Left lung (tissue), 10 donors: ENCODE data around the gene PANX2. TPM values are rescaled to one million over a fixed set of nuclear protein-coding genes. Genes with fewer than 3 reads are reported as not detected.

Experiments used
- ATAC-seq: fragments of 200-7000 bp; cut with Tn5 transposase; one replicate; pipeline ENCODE4 v1.9.1; 2020; ENCODE audit warnings: moderate library complexity
- DNase-seq, 4 donors: peaks; one replicate each; pipeline ENCODE4 v3.0.0-alpha.2; 2013 to 2020
- H3K27ac ChIP-seq, 2 donors: fragments of 200-600 bp; sonication (generic) in 1 of 2; one replicate each; pipeline versions ENCODE4 v1.5.0 to v1.8.0; 2020 to 2021
- H3K27me3 ChIP-seq, 2 donors: fragments of 200-600 bp; sonication (generic) in 1 of 2; one replicate each; pipeline versions ENCODE4 v1.5.0 to v1.8.0; 2020 to 2021
- H3K36me3 ChIP-seq, 2 donors: fragments of 200-600 bp; sonication (generic) in 1 of 2; one replicate each; pipeline versions ENCODE4 v1.5.0 to v1.8.0; 2020 to 2021
- H3K4me1 ChIP-seq, 2 donors: fragments of 200-600 bp; one replicate each; pipeline ENCODE4 v1.8.0; 2021
- H3K4me3 ChIP-seq, 2 donors: fragments of 200-600 bp; sonication (generic) in 1 of 2; one replicate each; pipeline versions ENCODE4 v1.5.0 to v1.8.0; 2020 to 2021; ENCODE audit warnings: mild to moderate bottlenecking in 1 of 2
- H3K9me3 ChIP-seq, 2 donors: fragments of 200-600 bp; sonication (generic) in 1 of 2; one replicate each; pipeline versions ENCODE4 v1.5.0 to v1.8.0; 2020 to 2021
- intact Hi-C, 2 donors: fragments of 100-400 bp; cut with DNase I; formaldehyde crosslinking; loops; one replicate each; pipeline versions ENCODE4 v1.11.2 to v1.14.2; 2022
- polyA plus RNA-seq, 6 donors: library from polyadenylated mRNA; unstranded; fragments of 120-200 nt; gene quantifications; one replicate each; pipeline ENCODE4 v1.2.1, GENCODE V29; 2013; ENCODE audit not compliant: insufficient read length in 6 of 6
- total RNA-seq, 2 donors: library from RNA; stranded (reverse); fragmentation: NEBNext Ultra II Directional; extraction: Animal tissue kit (Norgen Biotek cat#: 25700); gene quantifications; one replicate each; pipeline ENCODE4 v1.2.1, GENCODE V29; 2021
- TF ChIP-seq, protein P1 (sequence below), 2 donors: fragments of 200-600 bp; sonication (generic) in 1 of 2; IDR thresholded peaks; one replicate each; pipeline versions ENCODE4 v1.5.0 to v1.8.0; 2021; ENCODE audit warnings: antibody characterized with exemption in 2 of 2
- donor health status: DM: no; HTN: yes; CAD: no.
- donor health status: DM: no; HTN: no; CAD: no.

Gene PANX2
- total and polyA plus RNA-seq, 8 donors, result 0.51 to 4.6 (median 0.65) TPM

DNA sequence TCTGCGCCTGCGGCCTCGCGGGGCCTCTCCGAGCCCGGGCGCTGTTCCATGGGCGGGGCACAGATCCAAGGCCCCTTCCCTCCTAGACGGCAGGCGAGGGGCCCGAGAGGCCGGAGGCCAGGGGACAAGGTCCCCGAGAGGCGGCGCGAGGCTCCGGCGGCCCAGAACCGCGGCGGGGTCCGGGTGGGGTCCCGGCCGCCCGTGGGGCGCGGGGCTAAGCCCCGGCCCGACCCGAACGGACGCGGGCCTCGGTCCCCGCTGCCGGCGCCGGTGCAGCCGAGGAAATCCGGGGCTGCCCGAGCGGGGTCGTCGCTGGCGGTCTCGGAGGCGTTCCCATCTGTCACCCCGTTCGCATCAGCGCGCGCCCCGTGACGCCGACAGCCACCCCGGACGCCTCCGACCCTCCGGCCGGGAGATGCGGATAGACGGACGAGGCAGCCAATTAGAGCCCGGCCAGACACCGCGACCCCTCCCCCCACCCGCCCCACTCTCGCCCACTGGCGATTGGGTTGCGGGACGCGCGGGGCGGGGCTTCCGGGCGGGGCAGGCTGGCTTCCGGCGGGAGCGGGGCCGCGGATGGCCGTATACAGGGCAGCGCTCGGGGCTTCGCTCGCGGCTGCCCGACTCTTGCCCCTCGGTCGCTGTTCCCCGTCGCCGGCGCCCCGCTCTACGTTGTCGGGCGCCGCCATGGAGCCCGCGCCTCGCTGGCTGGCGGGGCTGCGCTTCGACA lies 30.1 kb downstream of the PANX2 start, which contains the start of gene SELENOO:
SELENOO (plus strand) TSS at position 551 of the 730 bp plus-strand sequence; CDS start at position 577, 26 bp downstream.
- DNase-seq, result peak; percentile 88 to 96 (median 92)

DNA sequence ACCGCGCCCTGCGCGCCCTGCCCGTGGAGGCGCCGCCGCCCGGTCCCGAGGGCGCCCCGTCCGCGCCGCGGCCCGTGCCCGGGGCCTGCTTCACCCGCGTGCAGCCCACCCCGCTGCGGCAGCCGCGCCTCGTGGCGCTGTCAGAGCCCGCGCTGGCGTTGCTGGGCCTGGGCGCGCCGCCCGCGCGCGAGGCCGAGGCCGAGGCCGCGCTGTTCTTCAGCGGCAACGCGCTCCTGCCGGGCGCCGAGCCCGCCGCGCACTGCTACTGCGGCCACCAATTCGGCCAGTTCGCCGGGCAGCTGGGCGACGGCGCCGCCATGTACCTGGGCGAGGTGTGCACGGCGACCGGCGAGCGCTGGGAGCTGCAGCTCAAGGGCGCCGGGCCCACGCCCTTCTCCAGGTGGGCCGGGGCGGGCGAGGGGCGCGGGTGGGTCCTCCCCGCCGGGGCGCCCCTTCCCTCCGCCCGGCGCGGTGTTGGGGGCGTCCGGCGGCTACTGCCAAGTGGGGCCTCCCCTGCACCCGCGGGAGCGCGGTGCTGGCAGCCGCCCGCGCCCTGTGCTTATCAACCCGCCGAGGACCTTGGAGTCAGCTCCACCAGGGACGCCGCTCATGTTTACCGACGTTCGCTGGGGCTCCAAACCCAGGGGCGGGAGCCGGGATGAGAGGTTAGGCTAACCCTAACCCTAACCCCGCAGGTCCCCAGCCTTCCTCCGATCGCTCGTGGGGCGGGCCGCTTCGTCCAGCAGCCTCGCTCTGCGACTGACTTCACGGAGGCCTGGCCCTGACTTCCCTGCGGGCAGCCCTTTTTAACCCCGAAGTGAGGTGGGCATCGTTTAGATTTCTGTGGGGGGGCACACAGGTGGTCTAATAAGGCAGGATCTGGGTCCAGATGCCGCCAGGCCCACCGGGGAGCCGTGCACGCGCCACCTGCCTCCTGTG lies 30.9 kb downstream of the PANX2 start:
- Histone ChIP-seq H3K27ac (peak overlapping the region in 1 of 2 donors; percentile 80), H3K4me3 (peak overlapping the region; percentile 75 to 82), H3K36me3 (peaks cover 0 to 38% of the 10 kb centered on the region in 2 donors), H3K4me1 (peaks cover 8 to 56% of the 10 kb centered on the region in 2 donors), H3K27me3 (no peaks in the 10 kb centered on the region), H3K9me3 (no peaks in the 10 kb centered on the region)
- intact Hi-C loops, result no loop called here
- DNase-seq, result no peak
- TF ChIP-seq, protein P1, sequence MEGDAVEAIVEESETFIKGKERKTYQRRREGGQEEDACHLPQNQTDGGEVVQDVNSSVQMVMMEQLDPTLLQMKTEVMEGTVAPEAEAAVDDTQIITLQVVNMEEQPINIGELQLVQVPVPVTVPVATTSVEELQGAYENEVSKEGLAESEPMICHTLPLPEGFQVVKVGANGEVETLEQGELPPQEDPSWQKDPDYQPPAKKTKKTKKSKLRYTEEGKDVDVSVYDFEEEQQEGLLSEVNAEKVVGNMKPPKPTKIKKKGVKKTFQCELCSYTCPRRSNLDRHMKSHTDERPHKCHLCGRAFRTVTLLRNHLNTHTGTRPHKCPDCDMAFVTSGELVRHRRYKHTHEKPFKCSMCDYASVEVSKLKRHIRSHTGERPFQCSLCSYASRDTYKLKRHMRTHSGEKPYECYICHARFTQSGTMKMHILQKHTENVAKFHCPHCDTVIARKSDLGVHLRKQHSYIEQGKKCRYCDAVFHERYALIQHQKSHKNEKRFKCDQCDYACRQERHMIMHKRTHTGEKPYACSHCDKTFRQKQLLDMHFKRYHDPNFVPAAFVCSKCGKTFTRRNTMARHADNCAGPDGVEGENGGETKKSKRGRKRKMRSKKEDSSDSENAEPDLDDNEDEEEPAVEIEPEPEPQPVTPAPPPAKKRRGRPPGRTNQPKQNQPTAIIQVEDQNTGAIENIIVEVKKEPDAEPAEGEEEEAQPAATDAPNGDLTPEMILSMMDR (IDR thresholded peaks at IDR 0.05), result no peak
- peak; percentile 7 for ATAC-seq

More for the DNA sequence above, 30.1 kb downstream of the PANX2 start, which contains the start of gene SELENOO:
- TF ChIP-seq, protein P1 (IDR thresholded peaks at IDR 0.05), result no peak
- Histone ChIP-seq H3K4me1 (peaks cover 8 to 55% of the 10 kb centered on the region in 2 donors), H3K4me3 (peak within 1 kb of the TSS; percentile 75 to 82), H3K27me3 (no peaks in the 10 kb centered on the region), H3K9me3 (no peaks in the 10 kb centered on the region), H3K36me3 (peaks cover 0 to 38% of the 10 kb centered on the region in 2 donors), H3K27ac (peak within 1 kb of the TSS; percentile 59 to 80)
- ATAC-seq, result peak; percentile 93
- intact Hi-C loops, result no loop called here

DNA sequence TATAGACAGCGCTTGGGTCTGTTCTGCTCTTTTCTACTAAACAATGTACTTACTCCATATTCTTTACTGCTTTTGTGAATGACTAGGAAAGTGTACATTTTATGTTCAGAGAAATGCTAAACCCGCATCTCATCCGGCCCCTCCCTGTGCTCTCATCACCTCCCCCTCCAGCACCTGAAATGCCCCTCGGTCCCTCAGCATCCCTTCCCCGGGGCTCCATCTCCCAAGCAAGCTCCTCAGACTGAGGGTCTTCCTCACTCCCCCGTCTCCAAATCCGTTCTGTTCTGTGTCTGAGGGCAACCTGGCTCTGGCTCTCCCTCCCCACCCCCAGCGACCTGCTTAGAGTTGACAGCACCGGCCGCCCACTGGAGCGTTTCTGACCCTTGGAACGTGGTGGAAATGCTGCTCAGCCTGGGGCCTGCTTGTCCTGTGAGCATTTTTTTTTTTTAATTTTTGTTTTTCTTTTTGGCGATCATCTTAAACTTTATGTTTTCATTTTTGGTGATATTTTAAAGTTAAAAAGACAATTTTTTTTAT lies 31.7 kb downstream of the PANX2 start:
- H3K4me1 ChIP-seq, result peaks cover 8 to 64% of the 10 kb centered on the region in 2 donors
- H3K36me3 ChIP-seq, result peaks cover 0 to 38% of the 10 kb centered on the region in 2 donors
- ATAC-seq, result no peak
- intact Hi-C loops, result no loop called here
- TF ChIP-seq, protein P1 (IDR thresholded peaks at IDR 0.05), result no peak
- DNase-seq, result no peak
- no peaks in the 10 kb centered on the region for H3K9me3 ChIP-seq
- H3K27me3 ChIP-seq, result no peaks in the 10 kb centered on the region
- H3K27ac ChIP-seq, result no peak overlapping the region
- peak overlapping the region; percentile 75 to 82 for H3K4me3 ChIP-seq

DNA sequence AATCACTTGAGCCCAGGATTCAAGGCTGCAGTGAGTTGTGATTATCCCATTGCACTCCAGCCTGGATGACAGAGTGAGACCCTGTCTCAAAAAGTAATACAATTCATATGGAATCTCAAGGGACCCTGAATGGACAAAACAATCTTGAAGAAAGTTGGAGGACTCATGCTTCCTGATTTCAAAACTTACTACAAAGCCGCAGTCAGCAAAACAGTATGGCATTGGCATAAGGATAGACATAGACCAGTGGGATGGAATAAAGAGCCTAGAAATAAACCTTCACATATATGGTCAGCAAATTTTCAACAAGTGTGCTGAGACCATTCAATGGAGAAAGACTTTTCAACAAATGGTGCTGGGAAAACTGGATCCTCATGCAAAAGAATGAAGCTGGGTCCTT lies 32.8 kb downstream of the PANX2 start:
- Histone ChIP-seq H3K36me3 (peaks cover 0 to 38% of the 10 kb centered on the region in 2 donors), H3K27ac (no peak overlapping the region), H3K4me3 (no peak overlapping the region), H3K27me3 (no peaks in the 10 kb centered on the region), H3K4me1 (peaks cover 8 to 71% of the 10 kb centered on the region in 2 donors), H3K9me3 (no peaks in the 10 kb centered on the region)
- intact Hi-C loops, result no loop called here
- no peak for DNase-seq
- ATAC-seq, result no peak
- TF ChIP-seq, protein P1 (IDR thresholded peaks at IDR 0.05), result no peak
